ENCODE data around the gene ANKZF1.
A peak's percentile ranks its signal among the peaks of the same experiment; 100 is the strongest.

The ANKZF1 gene

GRCh38 chr2:219218732-219219701 is 10.6 kb upstream of the ANKZF1 start, which contains the start of gene ABCB6:
Gene ABCB6 (minus strand): TSS chr2:219218958. CDS start chr2:219218673, 285 bp downstream.
- TF ChIP-seq, protein P1, sequence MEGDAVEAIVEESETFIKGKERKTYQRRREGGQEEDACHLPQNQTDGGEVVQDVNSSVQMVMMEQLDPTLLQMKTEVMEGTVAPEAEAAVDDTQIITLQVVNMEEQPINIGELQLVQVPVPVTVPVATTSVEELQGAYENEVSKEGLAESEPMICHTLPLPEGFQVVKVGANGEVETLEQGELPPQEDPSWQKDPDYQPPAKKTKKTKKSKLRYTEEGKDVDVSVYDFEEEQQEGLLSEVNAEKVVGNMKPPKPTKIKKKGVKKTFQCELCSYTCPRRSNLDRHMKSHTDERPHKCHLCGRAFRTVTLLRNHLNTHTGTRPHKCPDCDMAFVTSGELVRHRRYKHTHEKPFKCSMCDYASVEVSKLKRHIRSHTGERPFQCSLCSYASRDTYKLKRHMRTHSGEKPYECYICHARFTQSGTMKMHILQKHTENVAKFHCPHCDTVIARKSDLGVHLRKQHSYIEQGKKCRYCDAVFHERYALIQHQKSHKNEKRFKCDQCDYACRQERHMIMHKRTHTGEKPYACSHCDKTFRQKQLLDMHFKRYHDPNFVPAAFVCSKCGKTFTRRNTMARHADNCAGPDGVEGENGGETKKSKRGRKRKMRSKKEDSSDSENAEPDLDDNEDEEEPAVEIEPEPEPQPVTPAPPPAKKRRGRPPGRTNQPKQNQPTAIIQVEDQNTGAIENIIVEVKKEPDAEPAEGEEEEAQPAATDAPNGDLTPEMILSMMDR (IDR thresholded peaks at IDR 0.05; ENCODE audit: low read depth, low read length) = no peak
- peaks cover 59% of the 10 kb centered on the region for H3K36me3 ChIP-seq
- no peaks in the 10 kb centered on the region for H3K9me3 ChIP-seq
- H3K27me3 ChIP-seq = no peaks in the 10 kb centered on the region
- peak within 1 kb of the TSS; percentile 85 for H3K4me3 ChIP-seq (ENCODE audit: low read depth, low read length)
- peaks cover 5% of the 10 kb centered on the region for H3K4me1 ChIP-seq
- DNase-seq = peak; percentile 100

DNA sequence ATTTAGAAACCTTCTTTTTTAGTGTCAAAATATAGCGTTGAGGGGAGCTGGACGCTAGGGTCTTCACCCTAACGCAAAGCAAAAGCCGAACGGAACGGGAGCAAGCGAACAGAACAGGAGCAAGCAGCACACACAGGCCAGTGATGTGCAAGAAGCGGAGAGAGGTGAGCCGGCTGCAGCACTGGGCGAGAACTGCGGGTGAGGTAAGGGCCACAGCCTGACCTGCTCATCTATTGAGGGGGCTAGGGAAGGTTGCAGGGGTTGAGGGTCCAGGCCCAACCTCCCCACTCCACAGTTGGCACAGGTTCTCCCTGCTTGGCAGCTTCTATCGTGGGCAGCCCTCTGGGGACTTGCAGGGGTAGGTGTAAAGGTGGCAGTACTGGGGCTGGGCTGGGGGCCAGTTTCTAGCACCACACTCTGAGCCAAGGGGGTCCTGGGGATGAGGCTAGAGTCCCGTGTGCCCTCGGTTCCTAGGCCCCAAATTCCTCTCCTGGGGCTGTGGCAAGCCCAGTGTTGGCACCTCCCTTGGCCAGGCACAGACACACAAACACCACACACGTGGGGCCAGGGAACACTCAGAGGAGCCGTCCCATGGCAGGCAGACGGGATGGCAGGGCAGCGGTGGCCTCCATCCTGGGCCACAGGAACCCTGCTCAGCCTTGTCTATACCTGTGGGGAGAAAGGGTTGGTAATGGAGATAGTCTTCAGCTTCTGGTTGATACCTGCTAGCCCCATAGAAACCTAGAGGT is 9.6 kb upstream of the ANKZF1 start:
- H3K36me3 ChIP-seq = peaks cover 58% of the 10 kb centered on the region
- no peaks in the 10 kb centered on the region for H3K9me3 ChIP-seq
- DNase-seq = no peak
- H3K4me1 ChIP-seq = peaks cover 5% of the 10 kb centered on the region
- H3K27me3 ChIP-seq = no peaks in the 10 kb centered on the region
- TF ChIP-seq, protein P1 (IDR thresholded peaks at IDR 0.05; ENCODE audit: low read depth, low read length) = no peak
- no peak overlapping the region for H3K4me3 ChIP-seq (ENCODE audit: low read depth, low read length)

- Histone ChIP-seq H3K9me3 (no peaks in the 10 kb centered on the region), H3K4me1 (peaks cover 5% of the 10 kb centered on the region), H3K4me3 (ENCODE audit: low read depth, low read length) (no peak overlapping the region), H3K36me3 (peaks cover 56% of the 10 kb centered on the region), H3K27me3 (no peaks in the 10 kb centered on the region)
- TF ChIP-seq, protein P1 (IDR thresholded peaks at IDR 0.05; ENCODE audit: low read depth, low read length) = no peak
- no peak for DNase-seq
Measured at GRCh38 chr2:219220652-219221402, 8.8 kb upstream of the ANKZF1 start.

- peaks cover 5% of the 10 kb centered on the region for H3K4me1 ChIP-seq
- peaks cover 54% of the 10 kb centered on the region for H3K36me3 ChIP-seq
- TF ChIP-seq, protein P1 (IDR thresholded peaks at IDR 0.05; ENCODE audit: low read depth, low read length) = no peak
Measured at GRCh38 chr2:219221957-219222518, 7.6 kb upstream of the ANKZF1 start.

GRCh38 chr2:219223831-219224610 is 5.6 kb upstream of the ANKZF1 start:
- H3K36me3 ChIP-seq = peaks cover 54% of the 10 kb centered on the region

More at GRCh38 chr2:219221957-219222518, 7.6 kb upstream of the ANKZF1 start:
- no peaks in the 10 kb centered on the region for H3K9me3 ChIP-seq
- DNase-seq = no peak
- H3K27me3 ChIP-seq = no peaks in the 10 kb centered on the region
- H3K4me3 ChIP-seq (ENCODE audit: low read depth, low read length) = no peak overlapping the region

More at GRCh38 chr2:219223831-219224610, 5.6 kb upstream of the ANKZF1 start:
- TF ChIP-seq, protein P1 (IDR thresholded peaks at IDR 0.05; ENCODE audit: low read depth, low read length) = no peak
- Histone ChIP-seq H3K27me3 (no peaks in the 10 kb centered on the region), H3K4me1 (peaks cover 11% of the 10 kb centered on the region), H3K9me3 (no peaks in the 10 kb centered on the region), H3K4me3 (ENCODE audit: low read depth, low read length) (no peak overlapping the region)
- no peak for DNase-seq

Measured in BE2C (cell line).